Activated CD8-positive, alpha-beta memory T cell treated with anti-CD3 and anti-CD28 coated beads, Interleukin-2, amount 50 U/mL, for 4 hours (primary cell): Measurements from ENCODE around the gene IGF1R.
"Not testable (repeated sequence)": the region's sequence is repeated elsewhere in the genome, so short reads cannot be mapped to it uniquely, and the experiment has no call there.

Experiments used
- DNase-seq: peaks from one replicate; pipeline ENCODE4 v3.0.0-alpha.2; 2020

The IGF1R gene

GRCh38 chr15:98968576-98968975 is 320.2 kb downstream of the IGF1R start:
- no peak for DNase-seq

- no peak for DNase-seq
Observed at GRCh38 chr15:98969126-98969735, 320.9 kb downstream of the IGF1R start.

- DNase-seq = no peak
Observed at GRCh38 chr15:98970799-98971198, 322.5 kb downstream of the IGF1R start.

DNA sequence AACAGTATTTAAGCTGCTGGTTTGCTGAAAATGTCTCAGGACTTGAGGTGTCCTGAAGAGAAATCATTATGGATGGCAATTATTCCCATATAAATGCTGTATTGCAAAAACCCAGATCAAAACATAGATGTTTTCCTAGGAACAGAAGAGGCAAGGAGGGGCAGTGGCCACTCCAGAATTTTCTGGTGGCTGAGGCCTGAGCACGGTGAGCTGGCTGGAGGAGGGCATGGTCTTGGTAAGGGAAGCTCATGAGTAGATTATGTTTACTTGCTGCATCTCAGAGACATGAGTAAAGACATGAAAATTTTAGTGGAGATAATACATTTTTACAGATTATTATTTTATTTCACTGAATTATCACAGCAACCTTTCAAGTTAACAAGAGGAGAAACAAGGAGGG is 328.2 kb downstream of the IGF1R start:
- DNase-seq = no peak

DNA sequence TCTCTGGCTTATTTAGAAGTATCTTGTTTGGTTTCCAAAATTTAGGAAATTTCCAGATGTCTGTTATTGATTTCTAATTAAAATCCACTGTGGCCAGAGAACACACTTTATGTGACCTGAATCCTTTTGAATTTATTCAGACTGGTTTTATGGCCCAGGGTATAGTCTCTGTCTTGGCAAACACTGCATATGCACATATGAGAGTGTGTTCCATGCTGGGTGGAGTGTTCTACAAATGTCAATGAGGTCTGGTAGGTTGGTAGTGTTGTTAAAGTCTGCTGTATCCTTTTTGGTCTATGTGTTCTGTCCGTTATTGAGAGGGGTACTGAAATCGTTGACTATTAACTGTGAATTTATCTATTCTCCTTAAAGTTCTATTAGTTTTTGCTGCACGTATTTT is 329.1 kb downstream of the IGF1R start:
- DNase-seq = no peak

- DNase-seq = no peak
Observed at GRCh38 chr15:98978153-98978552, 329.8 kb downstream of the IGF1R start.

DNA sequence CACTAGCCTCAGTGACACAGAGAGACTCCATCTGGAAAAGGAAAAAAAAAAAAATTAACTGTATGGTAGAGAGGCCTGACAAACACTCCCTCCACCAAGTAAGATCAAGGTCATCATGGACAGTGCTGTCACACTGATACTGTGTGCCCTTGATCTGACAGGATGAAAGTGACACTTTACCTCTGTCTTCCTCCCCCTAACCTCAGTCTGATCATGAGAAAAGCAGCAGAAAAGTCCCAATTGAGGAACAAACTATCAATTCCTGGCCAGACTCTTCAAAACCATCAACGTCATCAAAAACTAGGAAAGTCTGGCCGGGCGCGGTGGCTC is 332.5 kb downstream of the IGF1R start:
- no peak for DNase-seq

GRCh38 chr15:98981851-98982722 is 333.7 kb downstream of the IGF1R start:
- no peak for DNase-seq

- no peak for DNase-seq
Observed at GRCh38 chr15:98983334-98983733, 335.0 kb downstream of the IGF1R start.

DNA sequence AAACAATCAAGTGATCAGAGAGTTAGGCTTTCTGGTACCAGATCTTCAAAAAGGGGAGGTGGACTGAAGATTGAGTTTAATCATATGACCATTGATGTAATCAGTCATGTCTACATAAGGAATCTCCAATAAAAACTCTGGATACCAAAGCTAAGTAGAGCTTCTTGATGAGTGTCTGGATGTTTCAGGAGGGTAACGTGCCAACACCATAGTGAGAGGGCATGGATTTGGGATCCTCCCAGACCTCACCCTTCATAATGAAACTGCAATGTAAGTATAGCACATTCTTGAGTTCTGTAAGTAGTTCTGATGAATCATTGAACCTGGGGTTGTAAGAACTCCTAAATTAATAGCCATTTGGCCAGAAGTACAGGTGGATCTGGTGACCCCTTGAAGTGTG is 337.9 kb downstream of the IGF1R start:
- DNase-seq = no peak

- DNase-seq = no peak
Observed at GRCh38 chr15:98994892-98995291, 346.6 kb downstream of the IGF1R start.

DNA sequence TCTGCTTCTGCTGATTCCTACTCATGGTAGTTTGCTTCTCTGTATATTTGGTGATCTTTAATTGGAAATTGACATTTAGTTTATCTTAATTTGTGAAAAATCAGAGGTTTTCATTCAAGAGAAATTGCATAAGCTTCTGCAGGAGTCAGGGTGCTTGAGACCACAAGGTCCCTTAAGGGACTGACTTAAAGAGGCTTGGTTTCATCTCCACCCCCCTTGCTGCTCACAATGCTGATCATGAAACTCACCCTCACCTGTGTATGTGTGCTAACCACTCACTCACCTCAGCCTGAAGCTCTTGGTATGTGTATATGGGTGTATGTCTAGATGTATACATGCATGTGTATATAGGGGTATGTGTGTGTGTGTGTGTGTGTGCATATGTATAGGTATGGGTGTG is 347.8 kb downstream of the IGF1R start:
- no peak for DNase-seq

- no peak for DNase-seq
Observed at GRCh38 chr15:98996624-98997023, 348.3 kb downstream of the IGF1R start.

DNA sequence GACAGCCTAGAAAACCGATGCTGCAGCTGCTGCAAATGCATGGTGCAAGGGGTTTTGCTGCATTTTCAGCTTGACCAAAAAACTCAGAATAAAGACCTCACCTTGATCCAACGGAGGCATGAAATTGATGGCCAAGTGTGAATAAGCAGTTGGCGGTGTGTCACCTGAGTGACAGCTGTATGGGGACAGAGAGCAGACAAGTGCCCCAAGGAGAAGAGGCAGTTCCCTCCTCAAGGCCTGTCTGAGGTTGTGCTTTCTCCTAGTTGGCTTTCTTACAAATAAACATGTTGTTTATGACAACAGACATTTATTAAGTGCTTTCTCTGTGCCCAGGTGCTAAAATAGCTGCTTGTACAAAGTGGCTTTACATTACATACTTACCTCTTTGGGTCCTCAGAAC is 349.0 kb downstream of the IGF1R start:
- DNase-seq = no peak

GRCh38 chr15:98997755-98998154 is 349.4 kb downstream of the IGF1R start:
- DNase-seq = no peak

DNA sequence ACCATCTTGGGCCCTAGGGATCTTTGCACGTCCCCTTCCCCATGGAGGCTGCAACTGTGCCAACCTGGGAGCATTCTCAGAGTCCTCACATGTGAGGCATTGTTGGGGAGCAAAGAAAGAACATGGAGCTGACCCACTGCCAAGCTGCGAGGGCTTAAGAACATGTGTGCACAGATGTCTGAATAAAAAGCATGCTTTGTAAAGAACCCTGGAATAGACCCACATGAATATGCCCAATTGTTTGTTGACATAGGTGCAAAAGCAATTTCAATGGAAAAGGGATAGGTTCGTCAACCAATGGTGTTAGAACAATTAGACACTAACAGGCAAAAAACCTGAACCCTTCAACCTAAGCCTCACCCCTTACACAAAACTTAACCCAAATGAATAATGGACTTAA is 349.9 kb downstream of the IGF1R start:
- DNase-seq = no peak

DNA sequence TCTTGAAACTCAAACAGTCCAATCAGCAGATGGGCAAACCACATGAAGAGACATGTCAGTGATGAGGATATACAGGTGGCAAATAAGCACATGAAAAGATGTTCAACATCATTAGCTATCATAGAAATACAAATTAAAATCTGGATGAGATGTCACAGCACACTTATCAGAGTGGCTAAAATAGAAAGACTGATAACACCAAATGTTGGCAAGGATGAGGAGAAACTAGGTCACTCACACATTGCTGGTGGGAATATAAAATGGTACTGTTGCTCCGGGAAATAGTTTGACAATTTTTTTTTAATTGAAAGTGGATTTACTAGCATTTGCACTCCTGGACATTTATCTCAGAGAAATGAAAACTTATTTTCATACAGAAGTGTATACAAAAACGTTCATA is 350.9 kb downstream of the IGF1R start:
- no peak for DNase-seq

- no peak for DNase-seq
Observed at GRCh38 chr15:99002226-99002625, 353.9 kb downstream of the IGF1R start.

- not testable (repeated sequence) for DNase-seq
Observed at GRCh38 chr15:99003317-99003716, 355.0 kb downstream of the IGF1R start.

- DNase-seq = not testable (repeated sequence)
Observed at GRCh38 chr15:99004998-99005974, 356.9 kb downstream of the IGF1R start.

DNA sequence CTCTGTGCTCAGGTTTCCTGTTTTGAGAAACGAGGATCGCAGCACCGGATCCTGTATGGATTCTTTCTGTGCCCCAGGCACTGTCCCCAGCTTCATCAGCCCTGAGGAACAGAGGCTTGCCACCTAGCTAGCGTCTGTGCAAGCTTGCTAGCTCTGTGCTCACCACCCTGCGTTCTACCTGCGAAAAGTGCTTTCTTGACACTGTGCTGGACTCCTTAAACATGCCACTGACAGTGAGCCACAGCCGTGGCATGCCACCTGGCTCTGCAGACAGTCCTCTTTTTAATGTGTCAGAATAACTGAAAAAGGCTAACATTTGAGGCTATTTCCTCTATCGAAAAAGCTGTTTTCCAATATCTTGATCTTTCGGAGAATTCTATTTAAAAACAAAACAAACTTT is 357.8 kb downstream of the IGF1R start:
- DNase-seq = no peak

GRCh38 chr15:99006904-99007495 is 358.7 kb downstream of the IGF1R start:
- no peak for DNase-seq

- no peak for DNase-seq
Observed at GRCh38 chr15:99009741-99010330, 361.5 kb downstream of the IGF1R start.
